Liver (tissue), 9 donors: Measurements from ENCODE around the gene TENT4B. TPM values are rescaled to one million over a fixed set of nuclear protein-coding genes. Genes with fewer than 3 reads are reported as not detected.

Source experiments
- DNase-seq: peaks from one replicate; pipeline ENCODE4 v3.0.0-alpha.2; 2017; ENCODE audit warnings: low spot score
- H3K27ac ChIP-seq, 2 donors: one replicate each; pipeline ENCODE4 v1.7.0; 2013; ENCODE audit warnings: inconsistent platforms in 2 of 2, low read length in 2 of 2, control low read depth in 1 of 2, low read depth in 1 of 2, mild to moderate bottlenecking in 1 of 2
- H3K27me3 ChIP-seq, 4 donors: one replicate each; pipeline versions ENCODE4 v1.6.1 to v1.7.0; 2013; ENCODE audit warnings: low read length in 3 of 4, inconsistent platforms in 1 of 4, mild to moderate bottlenecking in 1 of 4, moderate library complexity in 1 of 4; ENCODE audit not compliant: control insufficient read depth in 4 of 4, insufficient read depth in 4 of 4
- H3K36me3 ChIP-seq, 4 donors: one replicate each; pipeline versions ENCODE4 v1.6.1 to v1.7.0; 2013; ENCODE audit warnings: low read length in 3 of 4, mild to moderate bottlenecking in 3 of 4, low read depth in 1 of 4, moderate library complexity in 1 of 4; ENCODE audit not compliant: control insufficient read depth in 4 of 4, insufficient read depth in 3 of 4
- H3K4me1 ChIP-seq, 4 donors: one replicate each; pipeline versions ENCODE4 v1.6.1 to v1.7.0; 2013; ENCODE audit warnings: low read length in 3 of 4, mild to moderate bottlenecking in 3 of 4, moderate library complexity in 1 of 4; ENCODE audit not compliant: control insufficient read depth in 4 of 4, insufficient read depth in 4 of 4
- H3K4me3 ChIP-seq, 3 donors: one replicate each; pipeline versions ENCODE4 v1.6.1 to v1.7.0; 2013; ENCODE audit warnings: low read length in 3 of 3, control low read depth in 1 of 3, low read depth in 1 of 3, mild to moderate bottlenecking in 1 of 3
- H3K9ac ChIP-seq, 2 donors: one replicate each; pipeline ENCODE4 v1.7.0; 2013; ENCODE audit warnings: low read length in 2 of 2, mild to moderate bottlenecking in 2 of 2, moderate library complexity in 2 of 2, control low read depth in 1 of 2, low read depth in 1 of 2
- H3K9me3 ChIP-seq, 4 donors: one replicate each; pipeline versions ENCODE4 v1.6.1 to v1.7.0; 2013; ENCODE audit warnings: low read length in 3 of 4; ENCODE audit not compliant: control insufficient read depth in 4 of 4
- EGR1 ChIP-seq, 2 donors: IDR thresholded peaks; 2 replicates each; pipeline ENCODE4 v1.6.1; 2016 to 2018; ENCODE audit warnings: antibody characterized with exemption in 2 of 2, low read depth in 2 of 2
- FOXA1 ChIP-seq: IDR thresholded peaks from 2 replicates; pipeline ENCODE4 v1.6.1; 2016; ENCODE audit warnings: antibody characterized with exemption
- FOXA2 ChIP-seq: IDR thresholded peaks from 2 replicates; pipeline ENCODE4 v1.6.1; 2016; ENCODE audit warnings: antibody characterized with exemption
- HNF4A ChIP-seq, 2 donors: conservative IDR thresholded peaks; 2 replicates each; pipeline ENCODE4 v1.6.1; 2016; ENCODE audit warnings: antibody characterized with exemption in 2 of 2, mild to moderate bottlenecking in 2 of 2
- MAX ChIP-seq: IDR thresholded peaks from 2 replicates; pipeline ENCODE4 v1.6.1; 2016; ENCODE audit warnings: antibody characterized with exemption
- NR2F2 ChIP-seq: IDR thresholded peaks from 2 replicates; pipeline ENCODE4 v1.6.1; 2016; ENCODE audit warnings: antibody characterized with exemption
- RXRA ChIP-seq, 2 donors: IDR thresholded peaks; 2 replicates each; pipeline ENCODE4 v1.6.1; 2017 to 2018; ENCODE audit warnings: antibody characterized with exemption in 2 of 2, mild to moderate bottlenecking in 1 of 2
- SP1 ChIP-seq: IDR thresholded peaks from 2 replicates; pipeline ENCODE4 v1.6.1; 2018; ENCODE audit warnings: antibody characterized with exemption, mild to moderate bottlenecking
- TAF1 ChIP-seq: conservative IDR thresholded peaks from 2 replicates; pipeline ENCODE4 v1.6.1; 2016; ENCODE audit warnings: antibody characterized with exemption, mild to moderate bottlenecking
- YY1 ChIP-seq: IDR thresholded peaks from 2 replicates; pipeline ENCODE4 v1.6.1; 2016; ENCODE audit warnings: antibody characterized with exemption, mild to moderate bottlenecking
- WGBS: extraction: QIAGEN DNeasy Blood & Tissue Kit; methylation state at CpG from one replicate; pipeline ENCODE4 v1.1.7; 2013; 5-methylcytosine and 5-hydroxymethylcytosine counted together
- polyA plus RNA-seq, 2 donors: library from polyadenylated mRNA; stranded (reverse) in 1 of 2; unstranded in 1 of 2; fragments of 200-250 nt in 1 of 2; fragments of >200 nt in 1 of 2; fragmentation: Nextera tagmentation in 1 of 2; extraction: Ambion mirVana in 1 of 2; gene quantifications; one replicate each; pipeline versions ENCODE4 v1.2.1 to v1.2.3, GENCODE V29; 2013 to 2015
- total RNA-seq, 2 donors: library from RNA; depleted of rRNA; stranded (reverse); fragments of >200 nt; gene quantifications; one replicate each; pipeline ENCODE4 v1.2.3, GENCODE V29; 2014
- TF ChIP-seq, protein P1 (sequence below): IDR thresholded peaks from 2 replicates; pipeline ENCODE4 v1.6.1; 2016; ENCODE audit warnings: antibody characterized with exemption, mild to moderate bottlenecking
- TF ChIP-seq, protein P2 (sequence below): fragments of 150-350 bp; IDR thresholded peaks from 2 replicates; pipeline ENCODE4 v1.5.1; 2017; ENCODE audit warnings: improper control_type of control experiment, low read depth, low read length; ENCODE audit not compliant: missing input control
- TF ChIP-seq, protein P3 (sequence below): IDR thresholded peaks from 2 replicates; pipeline ENCODE4 v1.6.1; 2016; ENCODE audit warnings: antibody characterized with exemption
- donor health status: healthy.
- donor health status: healthy.
- donor health status: healthy.
- donor health status: healthy.
- donor health status: healthy.

The TENT4B gene
- total and polyA plus RNA-seq, 4 donors, result 4.2 to 10.8 (median 7.9) TPM

DNA sequence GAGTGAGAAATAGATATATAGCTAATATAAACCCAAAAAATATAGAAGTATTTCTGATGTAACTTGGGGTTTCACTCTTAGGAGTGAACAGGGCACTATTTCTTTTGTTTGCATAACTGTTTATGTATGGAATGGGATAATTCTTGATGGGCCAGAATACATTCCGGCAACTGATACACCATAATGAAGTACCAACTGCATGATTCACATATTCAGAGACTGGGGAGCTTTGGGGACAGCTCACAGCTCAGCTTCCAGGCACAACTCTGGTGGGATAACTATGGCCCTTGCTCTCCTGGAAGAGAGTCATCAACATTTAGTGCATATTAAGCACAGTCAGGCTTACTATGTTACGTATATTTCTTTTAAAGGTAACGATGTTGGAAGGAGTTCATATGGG, 71.2 kb downstream of the TENT4B start:
- no peak for DNase-seq
- Histone ChIP-seq H3K27ac (no peak overlapping the region), H3K9me3 (no peaks in the 10 kb centered on the region), H3K4me3 (no peak overlapping the region), H3K36me3 (peaks cover 8 to 49% (median 41%) of the 10 kb centered on the region in 4 donors), H3K4me1 (no peaks in the 10 kb centered on the region), H3K9ac (no peak overlapping the region), H3K27me3 (no peaks in the 10 kb centered on the region)
- TF ChIP-seq TAF1 (no peak), MAX (no peak), FOXA2 (no peak), NR2F2 (no peak), YY1 (no peak), FOXA1 (no peak)
- TF ChIP-seq, protein P1, sequence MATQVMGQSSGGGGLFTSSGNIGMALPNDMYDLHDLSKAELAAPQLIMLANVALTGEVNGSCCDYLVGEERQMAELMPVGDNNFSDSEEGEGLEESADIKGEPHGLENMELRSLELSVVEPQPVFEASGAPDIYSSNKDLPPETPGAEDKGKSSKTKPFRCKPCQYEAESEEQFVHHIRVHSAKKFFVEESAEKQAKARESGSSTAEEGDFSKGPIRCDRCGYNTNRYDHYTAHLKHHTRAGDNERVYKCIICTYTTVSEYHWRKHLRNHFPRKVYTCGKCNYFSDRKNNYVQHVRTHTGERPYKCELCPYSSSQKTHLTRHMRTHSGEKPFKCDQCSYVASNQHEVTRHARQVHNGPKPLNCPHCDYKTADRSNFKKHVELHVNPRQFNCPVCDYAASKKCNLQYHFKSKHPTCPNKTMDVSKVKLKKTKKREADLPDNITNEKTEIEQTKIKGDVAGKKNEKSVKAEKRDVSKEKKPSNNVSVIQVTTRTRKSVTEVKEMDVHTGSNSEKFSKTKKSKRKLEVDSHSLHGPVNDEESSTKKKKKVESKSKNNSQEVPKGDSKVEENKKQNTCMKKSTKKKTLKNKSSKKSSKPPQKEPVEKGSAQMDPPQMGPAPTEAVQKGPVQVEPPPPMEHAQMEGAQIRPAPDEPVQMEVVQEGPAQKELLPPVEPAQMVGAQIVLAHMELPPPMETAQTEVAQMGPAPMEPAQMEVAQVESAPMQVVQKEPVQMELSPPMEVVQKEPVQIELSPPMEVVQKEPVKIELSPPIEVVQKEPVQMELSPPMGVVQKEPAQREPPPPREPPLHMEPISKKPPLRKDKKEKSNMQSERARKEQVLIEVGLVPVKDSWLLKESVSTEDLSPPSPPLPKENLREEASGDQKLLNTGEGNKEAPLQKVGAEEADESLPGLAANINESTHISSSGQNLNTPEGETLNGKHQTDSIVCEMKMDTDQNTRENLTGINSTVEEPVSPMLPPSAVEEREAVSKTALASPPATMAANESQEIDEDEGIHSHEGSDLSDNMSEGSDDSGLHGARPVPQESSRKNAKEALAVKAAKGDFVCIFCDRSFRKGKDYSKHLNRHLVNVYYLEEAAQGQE, result no peak
- WGBS, result 94% methylated on average over 3 of the region's 3 CpGs

DNA sequence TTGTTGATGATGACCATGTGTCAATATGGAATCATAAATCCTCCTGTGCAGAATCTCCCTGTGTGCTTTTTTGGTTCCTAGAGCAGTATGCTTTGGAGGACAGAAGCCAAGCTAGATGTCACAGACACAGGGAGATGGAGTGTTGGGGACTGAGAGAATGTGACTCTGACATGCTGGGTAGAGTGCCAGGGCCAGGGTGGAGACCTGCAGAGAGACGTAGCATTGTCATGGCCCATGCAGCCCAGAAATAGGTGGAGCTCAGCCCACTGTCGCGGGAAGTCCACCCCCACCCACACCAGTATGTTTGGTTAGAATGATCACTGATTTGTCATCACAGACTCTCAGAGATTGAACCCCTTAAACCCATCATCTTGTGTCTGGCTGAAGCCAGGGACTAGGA, 74.0 kb downstream of the TENT4B start:
- no peak for TF ChIP-seq RXRA (IDR thresholded peaks at IDR 0.05)
- TF ChIP-seq, protein P2, sequence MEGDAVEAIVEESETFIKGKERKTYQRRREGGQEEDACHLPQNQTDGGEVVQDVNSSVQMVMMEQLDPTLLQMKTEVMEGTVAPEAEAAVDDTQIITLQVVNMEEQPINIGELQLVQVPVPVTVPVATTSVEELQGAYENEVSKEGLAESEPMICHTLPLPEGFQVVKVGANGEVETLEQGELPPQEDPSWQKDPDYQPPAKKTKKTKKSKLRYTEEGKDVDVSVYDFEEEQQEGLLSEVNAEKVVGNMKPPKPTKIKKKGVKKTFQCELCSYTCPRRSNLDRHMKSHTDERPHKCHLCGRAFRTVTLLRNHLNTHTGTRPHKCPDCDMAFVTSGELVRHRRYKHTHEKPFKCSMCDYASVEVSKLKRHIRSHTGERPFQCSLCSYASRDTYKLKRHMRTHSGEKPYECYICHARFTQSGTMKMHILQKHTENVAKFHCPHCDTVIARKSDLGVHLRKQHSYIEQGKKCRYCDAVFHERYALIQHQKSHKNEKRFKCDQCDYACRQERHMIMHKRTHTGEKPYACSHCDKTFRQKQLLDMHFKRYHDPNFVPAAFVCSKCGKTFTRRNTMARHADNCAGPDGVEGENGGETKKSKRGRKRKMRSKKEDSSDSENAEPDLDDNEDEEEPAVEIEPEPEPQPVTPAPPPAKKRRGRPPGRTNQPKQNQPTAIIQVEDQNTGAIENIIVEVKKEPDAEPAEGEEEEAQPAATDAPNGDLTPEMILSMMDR, result no peak
- TF ChIP-seq SP1, result no peak
- TF ChIP-seq HNF4A (conservative IDR thresholded peaks at IDR 0.05), result no peak
- TF ChIP-seq FOXA2, result no peak
- no peak for TF ChIP-seq FOXA1
- Histone ChIP-seq H3K9ac (no peak overlapping the region), H3K4me3 (no peak overlapping the region), H3K9me3 (no peaks in the 10 kb centered on the region), H3K27me3 (no peaks in the 10 kb centered on the region), H3K27ac (no peak overlapping the region), H3K36me3 (peaks cover 9 to 49% (median 37%) of the 10 kb centered on the region in 4 donors), H3K4me1 (no peaks in the 10 kb centered on the region)
- 93% methylated on average over 3 of the region's 3 CpGs for WGBS
- DNase-seq, result no peak

DNA sequence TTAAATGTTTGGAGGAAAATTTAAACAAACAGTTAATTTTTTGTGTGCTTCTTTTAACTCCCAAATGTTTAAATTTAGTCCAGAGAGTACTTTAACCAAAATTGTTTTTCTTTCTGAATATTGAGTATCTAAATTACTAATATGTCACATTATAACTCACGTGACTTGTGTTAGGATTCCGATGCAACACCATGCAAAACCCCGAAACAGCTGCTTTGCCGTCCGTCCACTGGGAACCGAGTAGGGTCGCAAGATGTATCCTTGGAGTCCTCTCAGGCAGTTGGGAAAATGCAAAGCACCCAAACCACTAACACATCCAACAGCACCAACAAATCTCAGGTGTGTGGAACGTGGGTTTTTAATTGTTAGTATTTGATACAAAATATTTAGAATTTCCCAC, 74.6 kb downstream of the TENT4B start:
- Histone ChIP-seq H3K4me3 (no peak overlapping the region), H3K9ac (no peak overlapping the region), H3K9me3 (no peaks in the 10 kb centered on the region), H3K36me3 (peaks cover 9 to 44% (median 36%) of the 10 kb centered on the region in 4 donors), H3K27me3 (no peaks in the 10 kb centered on the region), H3K27ac (no peak overlapping the region), H3K4me1 (no peaks in the 10 kb centered on the region)
- 85% methylated on average over 8 of the region's 8 CpGs for WGBS
- no peak for DNase-seq
- TF ChIP-seq, protein P3, sequence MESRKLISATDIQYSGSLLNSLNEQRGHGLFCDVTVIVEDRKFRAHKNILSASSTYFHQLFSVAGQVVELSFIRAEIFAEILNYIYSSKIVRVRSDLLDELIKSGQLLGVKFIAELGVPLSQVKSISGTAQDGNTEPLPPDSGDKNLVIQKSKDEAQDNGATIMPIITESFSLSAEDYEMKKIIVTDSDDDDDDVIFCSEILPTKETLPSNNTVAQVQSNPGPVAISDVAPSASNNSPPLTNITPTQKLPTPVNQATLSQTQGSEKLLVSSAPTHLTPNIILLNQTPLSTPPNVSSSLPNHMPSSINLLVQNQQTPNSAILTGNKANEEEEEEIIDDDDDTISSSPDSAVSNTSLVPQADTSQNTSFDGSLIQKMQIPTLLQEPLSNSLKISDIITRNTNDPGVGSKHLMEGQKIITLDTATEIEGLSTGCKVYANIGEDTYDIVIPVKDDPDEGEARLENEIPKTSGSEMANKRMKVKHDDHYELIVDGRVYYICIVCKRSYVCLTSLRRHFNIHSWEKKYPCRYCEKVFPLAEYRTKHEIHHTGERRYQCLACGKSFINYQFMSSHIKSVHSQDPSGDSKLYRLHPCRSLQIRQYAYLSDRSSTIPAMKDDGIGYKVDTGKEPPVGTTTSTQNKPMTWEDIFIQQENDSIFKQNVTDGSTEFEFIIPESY, result no peak
- TF ChIP-seq, protein P2, result no peak
- TF ChIP-seq EGR1 (IDR thresholded peaks at IDR 0.05; ENCODE audit: low read depth in 2 of 2), result no peak
- TF ChIP-seq TAF1, result no peak
- no peak for TF ChIP-seq NR2F2
- no peak for TF ChIP-seq MAX
- no peak for TF ChIP-seq HNF4A (conservative IDR thresholded peaks at IDR 0.05)
- TF ChIP-seq, protein P1, result no peak
- no peak for TF ChIP-seq RXRA (IDR thresholded peaks at IDR 0.05)
